Ramos (cell line): ENCODE results near the gene LRP8.

ENCODE experiments used
- in situ Hi-C: fragments of 300-500 bp; cut with MboI; formaldehyde crosslinking; loops from one replicate; pipeline ENCODE4 v1.14.3; 2022; ENCODE audit warnings: low sequenced_read_pairs; ENCODE audit not compliant: unreplicated experiment

The LRP8 gene

DNA sequence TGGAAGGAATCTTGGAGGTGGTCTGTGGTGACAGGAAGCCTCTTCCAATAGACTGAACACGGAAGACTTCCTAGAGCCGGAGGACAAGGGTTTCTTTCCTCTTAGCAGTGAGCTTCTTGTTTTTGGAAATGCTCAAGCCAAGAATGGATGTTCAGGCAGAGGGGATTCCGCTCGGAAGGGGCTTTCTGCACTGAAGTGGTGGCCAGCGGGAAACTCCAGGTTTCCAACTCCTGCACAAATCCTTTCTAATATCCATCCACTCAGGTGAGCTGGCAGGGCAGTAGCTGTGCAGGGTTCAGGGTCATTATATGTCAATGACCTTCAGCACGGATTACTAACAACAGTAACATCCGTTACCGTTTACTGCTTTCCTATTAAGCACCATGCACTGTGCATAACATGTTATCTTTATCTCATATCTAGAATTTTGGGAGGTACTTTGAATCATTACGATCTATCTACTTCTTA lies 131.8 kb downstream of the LRP8 start:
- in situ Hi-C loops: loop anchor here (25.0 kb wide), 1 partner anchor 484 kb away; no protein-coding TSS in a partner anchor

DNA sequence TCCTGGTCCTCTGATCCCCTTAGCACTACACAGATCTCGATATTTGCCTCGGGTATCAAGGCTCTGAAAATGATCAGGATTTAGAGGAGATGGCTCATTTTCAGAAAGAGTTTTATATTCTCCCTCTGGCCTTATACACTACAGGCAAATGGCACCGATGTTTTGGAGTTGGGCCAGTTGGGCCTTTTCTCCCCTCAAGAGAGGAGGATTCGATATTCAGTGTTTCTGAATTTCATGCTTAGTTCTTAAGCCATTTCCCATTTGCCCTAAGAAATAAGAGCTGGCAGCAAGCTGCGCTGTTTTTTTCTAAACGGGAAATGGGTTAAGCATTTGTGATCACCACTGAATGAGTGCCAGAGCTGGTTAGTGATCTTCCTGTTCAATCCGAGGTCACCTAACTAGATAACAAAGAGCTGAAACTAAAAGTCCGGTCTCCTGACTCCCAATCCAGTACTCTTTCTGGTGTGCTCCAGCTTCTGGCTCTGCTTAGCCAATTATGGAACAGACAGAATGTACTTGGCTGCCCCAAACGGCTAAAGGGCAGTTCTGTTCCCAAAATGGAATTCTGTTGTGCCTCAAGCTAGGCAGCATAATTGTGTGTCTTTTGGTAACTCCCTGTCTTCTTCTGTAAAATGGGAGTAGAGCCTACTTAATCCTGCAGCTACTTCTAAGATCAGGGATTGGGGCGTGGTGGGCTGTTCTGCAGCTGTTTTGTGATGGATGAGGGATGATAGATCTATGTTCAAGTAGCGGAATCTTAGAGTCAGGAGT lies 132.4 kb downstream of the LRP8 start:
- in situ Hi-C loops: loop anchor here (25.0 kb wide), 1 partner anchor 483 kb away; no protein-coding TSS in a partner anchor
